Astrocyte of the cerebellum (primary cell): ENCODE data around the gene DLG2.

Source experiments
- DNase-seq: peaks from one replicate; pipeline ENCODE4 v3.0.0-alpha.2; 2011; ENCODE audit warnings: low read depth
- H3K4me3 ChIP-seq: 2 replicates; pipeline ENCODE4 v1.5.1; 2011; ENCODE audit warnings: mild to moderate bottlenecking, low read depth, low read length, moderate library complexity
- CTCF ChIP-seq: IDR thresholded peaks from 2 replicates; pipeline ENCODE4 v1.5.1; 2012; ENCODE audit warnings: low read length, low read depth, moderate library complexity, mild to moderate bottlenecking; ENCODE audit errors: missing control alignments
- in situ Hi-C: cut with HindIII; loops from 2 replicates; pipeline ENCODE4 v1.10.0; 2017; ENCODE audit warnings: low sequenced_read_pairs

Gene DLG2

GRCh38 chr11:85589373-85589772 lies 37.8 kb downstream of the DLG2 start:
- in situ Hi-C loops, result no loop called here
- H3K4me3 ChIP-seq, result no peak overlapping the region
- no peak for TF ChIP-seq CTCF
- no peak for DNase-seq

- in situ Hi-C loops, result no loop called here
- no peak overlapping the region for H3K4me3 ChIP-seq
- no peak for TF ChIP-seq CTCF
- no peak for DNase-seq
These were observed 45.0 kb downstream of the DLG2 start for GRCh38 chr11:85582111-85582510.

GRCh38 chr11:85575388-85575787 lies 51.8 kb downstream of the DLG2 start:
- H3K4me3 ChIP-seq, result no peak overlapping the region
- no peak for TF ChIP-seq CTCF
- in situ Hi-C loops, result no loop called here
- no peak for DNase-seq

GRCh38 chr11:85572056-85572455 lies 55.1 kb downstream of the DLG2 start:
- DNase-seq, result no peak
- H3K4me3 ChIP-seq, result no peak overlapping the region
- in situ Hi-C loops, result no loop called here
- no peak for TF ChIP-seq CTCF

GRCh38 chr11:85569525-85569924 lies 57.6 kb downstream of the DLG2 start:
- in situ Hi-C loops, result no loop called here
- DNase-seq, result no peak
- TF ChIP-seq CTCF, result no peak
- no peak overlapping the region for H3K4me3 ChIP-seq

GRCh38 chr11:85558411-85558810 lies 68.7 kb downstream of the DLG2 start:
- no peak overlapping the region for H3K4me3 ChIP-seq
- TF ChIP-seq CTCF, result no peak
- DNase-seq, result no peak
- in situ Hi-C loops, result no loop called here

- DNase-seq, result no peak
- no peak for TF ChIP-seq CTCF
- H3K4me3 ChIP-seq, result no peak overlapping the region
- in situ Hi-C loops, result no loop called here
These were observed 75.3 kb downstream of the DLG2 start for GRCh38 chr11:85551881-85552280.
